K562 (cell line): ENCODE data around the gene CAPN7. TPM values are rescaled to one million over a fixed set of nuclear protein-coding genes. Genes with fewer than 3 reads are reported as not detected.

Experiments used
- CHD2 ChIP-seq: IDR thresholded peaks from 2 replicates; pipeline ENCODE4 v1.6.1; 2011; ENCODE audit warnings: low read depth, low read length
- E2F8 ChIP-seq: fragments of 450-650 bp; IDR thresholded peaks from 2 replicates; pipeline ENCODE4 v1.7.1; 2018; ENCODE audit warnings: mild to moderate bottlenecking, low read depth; ENCODE audit not compliant: partially characterized antibody
- FOXP4 ChIP-seq: sonication (generic); formaldehyde crosslinking; IDR thresholded peaks from 2 replicates; pipeline ENCODE4 v1.8.0; 2022; ENCODE audit warnings: mild to moderate bottlenecking, missing genetic modification reagents, borderline replicate concordance
- HDAC6 ChIP-seq: IDR thresholded peaks from 2 replicates; pipeline ENCODE4 v1.6.1; 2012; ENCODE audit warnings: low read depth, mild to moderate bottlenecking, control low read depth, inconsistent platforms, low read length, moderate library complexity
- HDGF ChIP-seq: fragments of 450-650 bp; IDR thresholded peaks from 2 replicates; pipeline ENCODE4 v1.6.1; 2016
- HOXB6 ChIP-seq: fragments of 250-450 bp; sonication (Bioruptor Pico); IDR thresholded peaks from 2 replicates; pipeline ENCODE4 v1.5.1; 2022; ENCODE audit warnings: mild to moderate bottlenecking, borderline replicate concordance
- MBD2 ChIP-seq: sonication (generic); IDR thresholded peaks from 2 replicates; pipeline ENCODE4 v1.6.1; 2016; ENCODE audit warnings: low read depth, borderline replicate concordance
- NCOA2 ChIP-seq, 2 experiments: fragments of 450-650 bp; IDR thresholded peaks; 2 replicates each; pipeline ENCODE4 v1.6.1; 2018; ENCODE audit warnings: mild to moderate bottlenecking in 2 of 2, moderate library complexity in 1 of 2; ENCODE audit not compliant: partially characterized antibody in 2 of 2
- SLC30A9 ChIP-seq: fragments of 250-450 bp; sonication (Bioruptor Pico); IDR thresholded peaks from 2 replicates; pipeline ENCODE4 v1.8.0; 2022; ENCODE audit warnings: mild to moderate bottlenecking, moderate library complexity
- XRCC3 ChIP-seq: fragments of 450-650 bp; IDR thresholded peaks from 2 replicates; pipeline ENCODE4 v1.6.1; 2017; ENCODE audit warnings: mild to moderate bottlenecking, moderate library complexity
- ZNF121 ChIP-seq: sonication (generic); formaldehyde crosslinking; conservative IDR thresholded peaks from 2 replicates; pipeline ENCODE4 v1.8.0; 2022; ENCODE audit warnings: missing genetic modification reagents
- ZNF197 ChIP-seq: fragments of 200-800 bp; sonication (Bioruptor generic); IDR thresholded peaks from 2 replicates; pipeline ENCODE4 v1.6.1; 2016; ENCODE audit warnings: low read depth, missing genetic modification characterization, missing compliant biosample characterization
- ZNF561 ChIP-seq: fragments of 450-650 bp; formaldehyde crosslinking; conservative IDR thresholded peaks from 2 replicates; pipeline ENCODE4 v1.4.0; 2020; ENCODE audit warnings: mild to moderate bottlenecking, moderate library complexity
- polyA plus RNA-seq, 8 experiments: library from polyadenylated mRNA; depleted of rRNA in 4 of 8; stranded (reverse) in 5 of 8; unstranded in 3 of 8; fragments of >200 nt; fragmentation: Nextera tagmentation in 2 of 8; fragmentation: Illumina TruSeq in 1 of 8; extraction: Ambion mirVana in 2 of 8; extraction: Trizol in 1 of 8; gene quantifications; 2 replicates each; pipeline versions ENCODE4 v1.2.1 to v1.2.3, GENCODE V29; 2011 to 2014; ENCODE audit warnings: inconsistent platforms in 1 of 8, missing spikeins in 1 of 8
- total RNA-seq, 7 experiments: library from RNA; depleted of rRNA in 6 of 7; stranded (reverse); fragments of >200 nt in 6 of 7; fragmentation: Illumina TruSeq in 2 of 7; extraction: Trizol in 2 of 7; gene quantifications; 2 replicates each; pipeline versions ENCODE4 v1.2.1 to v1.2.3, GENCODE V29; 2011 to 2021; ENCODE audit warnings: low replicate concordance in 1 of 7
- TF ChIP-seq, protein P1 (sequence below): fragments of 250-450 bp; sonication (Bioruptor Pico); IDR thresholded peaks from 2 replicates; pipeline ENCODE4 v1.4.0; 2020
- TF ChIP-seq, protein P2 (sequence below): IDR thresholded peaks from 2 replicates; pipeline ENCODE4 v1.6.1; 2016; ENCODE audit warnings: missing genetic modification characterization, missing compliant biosample characterization

CAPN7 gene
- total and polyA plus RNA-seq, 9 of the 15 experiments (the other 6 are each of a cell fraction or from before 2014, with no cell fraction given) = 6.5 to 42.7 (median 32.7) TPM

- TF ChIP-seq, protein P1, sequence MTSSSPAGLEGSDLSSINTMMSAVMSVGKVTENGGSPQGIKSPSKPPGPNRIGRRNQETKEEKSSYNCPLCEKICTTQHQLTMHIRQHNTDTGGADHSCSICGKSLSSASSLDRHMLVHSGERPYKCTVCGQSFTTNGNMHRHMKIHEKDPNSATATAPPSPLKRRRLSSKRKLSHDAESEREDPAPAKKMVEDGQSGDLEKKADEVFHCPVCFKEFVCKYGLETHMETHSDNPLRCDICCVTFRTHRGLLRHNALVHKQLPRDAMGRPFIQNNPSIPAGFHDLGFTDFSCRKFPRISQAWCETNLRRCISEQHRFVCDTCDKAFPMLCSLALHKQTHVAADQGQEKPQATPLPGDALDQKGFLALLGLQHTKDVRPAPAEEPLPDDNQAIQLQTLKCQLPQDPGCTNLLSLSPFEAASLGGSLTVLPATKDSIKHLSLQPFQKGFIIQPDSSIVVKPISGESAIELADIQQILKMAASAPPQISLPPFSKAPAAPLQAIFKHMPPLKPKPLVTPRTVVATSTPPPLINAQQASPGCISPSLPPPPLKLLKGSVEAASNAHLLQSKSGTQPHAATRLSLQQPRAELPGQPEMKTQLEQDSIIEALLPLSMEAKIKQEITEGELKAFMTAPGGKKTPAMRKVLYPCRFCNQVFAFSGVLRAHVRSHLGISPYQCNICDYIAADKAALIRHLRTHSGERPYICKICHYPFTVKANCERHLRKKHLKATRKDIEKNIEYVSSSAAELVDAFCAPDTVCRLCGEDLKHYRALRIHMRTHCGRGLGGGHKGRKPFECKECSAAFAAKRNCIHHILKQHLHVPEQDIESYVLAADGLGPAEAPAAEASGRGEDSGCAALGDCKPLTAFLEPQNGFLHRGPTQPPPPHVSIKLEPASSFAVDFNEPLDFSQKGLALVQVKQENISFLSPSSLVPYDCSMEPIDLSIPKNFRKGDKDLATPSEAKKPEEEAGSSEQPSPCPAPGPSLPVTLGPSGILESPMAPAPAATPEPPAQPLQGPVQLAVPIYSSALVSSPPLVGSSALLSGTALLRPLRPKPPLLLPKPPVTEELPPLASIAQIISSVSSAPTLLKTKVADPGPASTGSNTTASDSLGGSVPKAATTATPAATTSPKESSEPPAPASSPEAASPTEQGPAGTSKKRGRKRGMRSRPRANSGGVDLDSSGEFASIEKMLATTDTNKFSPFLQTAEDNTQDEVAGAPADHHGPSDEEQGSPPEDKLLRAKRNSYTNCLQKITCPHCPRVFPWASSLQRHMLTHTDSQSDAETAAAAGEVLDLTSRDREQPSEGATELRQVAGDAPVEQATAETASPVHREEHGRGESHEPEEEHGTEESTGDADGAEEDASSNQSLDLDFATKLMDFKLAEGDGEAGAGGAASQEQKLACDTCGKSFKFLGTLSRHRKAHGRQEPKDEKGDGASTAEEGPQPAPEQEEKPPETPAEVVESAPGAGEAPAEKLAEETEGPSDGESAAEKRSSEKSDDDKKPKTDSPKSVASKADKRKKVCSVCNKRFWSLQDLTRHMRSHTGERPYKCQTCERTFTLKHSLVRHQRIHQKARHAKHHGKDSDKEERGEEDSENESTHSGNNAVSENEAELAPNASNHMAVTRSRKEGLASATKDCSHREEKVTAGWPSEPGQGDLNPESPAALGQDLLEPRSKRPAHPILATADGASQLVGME (CRISPR knock-in tag) = peak; percentile 89
- TF ChIP-seq HDGF (no peak), ZNF121 (CRISPR knock-in tag) (no peak), CHD2 (peak; percentile 93), ZNF561 (CRISPR knock-in tag) (no peak), ZNF197 (CRISPR knock-in tag) (no peak; the same call in 1 of the 2 replicates), XRCC3 (no peak), MBD2 (no peak; the same call in 1 of the 2 replicates), NCOA2 (IDR thresholded peaks at IDR 0.05; ENCODE audit: partially characterized antibody in 2 of 2) (no peak), HDAC6 (0 out of 2 replicates have a peak, but pooled peaks have one; percentile 45), FOXP4 (0 out of 2 replicates have a peak, but pooled peaks have one; percentile 72), E2F8 (no peak), HOXB6 (CRISPR knock-in tag) (no peak), SLC30A9 (no peak)
- TF ChIP-seq, protein P2, sequence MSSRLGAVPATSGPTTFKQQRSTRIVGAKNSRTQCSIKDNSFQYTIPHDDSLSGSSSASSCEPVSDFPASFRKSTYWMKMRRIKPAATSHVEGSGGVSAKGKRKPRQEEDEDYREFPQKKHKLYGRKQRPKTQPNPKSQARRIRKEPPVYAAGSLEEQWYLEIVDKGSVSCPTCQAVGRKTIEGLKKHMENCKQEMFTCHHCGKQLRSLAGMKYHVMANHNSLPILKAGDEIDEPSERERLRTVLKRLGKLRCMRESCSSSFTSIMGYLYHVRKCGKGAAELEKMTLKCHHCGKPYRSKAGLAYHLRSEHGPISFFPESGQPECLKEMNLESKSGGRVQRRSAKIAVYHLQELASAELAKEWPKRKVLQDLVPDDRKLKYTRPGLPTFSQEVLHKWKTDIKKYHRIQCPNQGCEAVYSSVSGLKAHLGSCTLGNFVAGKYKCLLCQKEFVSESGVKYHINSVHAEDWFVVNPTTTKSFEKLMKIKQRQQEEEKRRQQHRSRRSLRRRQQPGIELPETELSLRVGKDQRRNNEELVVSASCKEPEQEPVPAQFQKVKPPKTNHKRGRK = no peak
Observed at GRCh38 chr3:15205934-15206661, at the start of gene CAPN7 (continued).
